Uterus (tissue), 4 donors: ENCODE data around the gene ZSCAN16. TPM values are rescaled to one million over a fixed set of nuclear protein-coding genes. Genes with fewer than 3 reads are reported as not detected.

Experiments
- DNase-seq, 2 donors: peaks; one replicate each; pipeline ENCODE4 v3.0.0-alpha.2; 2019 to 2020
- H3K27ac ChIP-seq, 2 donors: fragments of 200-600 bp; sonication (generic); 1 replicate in 1 of 2; 2 replicates in 1 of 2; pipeline ENCODE4 v1.5.1; 2016 to 2018
- H3K27me3 ChIP-seq, 2 donors: fragments of 200-600 bp; sonication (generic); one replicate each; pipeline ENCODE4 v1.5.1; 2018 to 2019; ENCODE audit warnings: control low read depth in 1 of 2
- H3K36me3 ChIP-seq, 2 donors: fragments of 200-600 bp; sonication (generic); one replicate each; pipeline ENCODE4 v1.5.1; 2019; ENCODE audit warnings: control low read depth in 1 of 2
- H3K4me1 ChIP-seq, 2 donors: fragments of 200-600 bp; sonication (generic); one replicate each; pipeline ENCODE4 v1.5.1; 2018 to 2019; ENCODE audit warnings: control low read depth in 1 of 2
- H3K4me3 ChIP-seq, 2 donors: fragments of 200-600 bp; sonication (generic); 1 replicate in 1 of 2; 2 replicates in 1 of 2; pipeline ENCODE4 v1.5.1; 2018 to 2019; ENCODE audit warnings: mild to moderate bottlenecking in 1 of 2
- H3K9me3 ChIP-seq, 2 donors: fragments of 200-600 bp; sonication (generic); one replicate each; pipeline ENCODE4 v1.5.1; 2019; ENCODE audit warnings: control low read depth in 1 of 2
- POLR2A ChIP-seq, 2 donors: fragments of 450-650 bp; IDR thresholded peaks; one replicate each; pipeline ENCODE4 v1.6.1; 2016; ENCODE audit warnings: antibody characterized with exemption in 2 of 2, mild to moderate bottlenecking in 1 of 2, moderate library complexity in 1 of 2
- intact Hi-C: fragments of 100-400 bp; cut with DNase I; formaldehyde crosslinking; loops from one replicate; pipeline ENCODE4 v1.15.1; 2023; ENCODE audit warnings: low total_unique reads
- total RNA-seq, 4 donors: library from RNA; depleted of rRNA in 3 of 4; stranded (reverse); fragments of >200 nt in 3 of 4; gene quantifications; one replicate each; pipeline versions ENCODE4 v1.1.0 to v1.2.4, GENCODE V29; 2014 to 2023
- TF ChIP-seq, protein P1 (sequence below), 4 experiments: fragments of 200-600 bp in 2 of 4; fragments of 450-650 bp in 2 of 4; sonication (generic) in 2 of 4; IDR thresholded peaks; one replicate each; pipeline ENCODE4 v1.5.1; 2016 to 2019; ENCODE audit warnings: antibody characterized with exemption in 4 of 4, mild to moderate bottlenecking in 2 of 4, moderate library complexity in 1 of 4
- donor health status: DM: yes; HTN: yes; CAD: no.

Gene ZSCAN16
- total RNA-seq, 4 donors from 2014 or later, result 1.8 to 7.9 (median 5.3) TPM; not detected in 1

DNA sequence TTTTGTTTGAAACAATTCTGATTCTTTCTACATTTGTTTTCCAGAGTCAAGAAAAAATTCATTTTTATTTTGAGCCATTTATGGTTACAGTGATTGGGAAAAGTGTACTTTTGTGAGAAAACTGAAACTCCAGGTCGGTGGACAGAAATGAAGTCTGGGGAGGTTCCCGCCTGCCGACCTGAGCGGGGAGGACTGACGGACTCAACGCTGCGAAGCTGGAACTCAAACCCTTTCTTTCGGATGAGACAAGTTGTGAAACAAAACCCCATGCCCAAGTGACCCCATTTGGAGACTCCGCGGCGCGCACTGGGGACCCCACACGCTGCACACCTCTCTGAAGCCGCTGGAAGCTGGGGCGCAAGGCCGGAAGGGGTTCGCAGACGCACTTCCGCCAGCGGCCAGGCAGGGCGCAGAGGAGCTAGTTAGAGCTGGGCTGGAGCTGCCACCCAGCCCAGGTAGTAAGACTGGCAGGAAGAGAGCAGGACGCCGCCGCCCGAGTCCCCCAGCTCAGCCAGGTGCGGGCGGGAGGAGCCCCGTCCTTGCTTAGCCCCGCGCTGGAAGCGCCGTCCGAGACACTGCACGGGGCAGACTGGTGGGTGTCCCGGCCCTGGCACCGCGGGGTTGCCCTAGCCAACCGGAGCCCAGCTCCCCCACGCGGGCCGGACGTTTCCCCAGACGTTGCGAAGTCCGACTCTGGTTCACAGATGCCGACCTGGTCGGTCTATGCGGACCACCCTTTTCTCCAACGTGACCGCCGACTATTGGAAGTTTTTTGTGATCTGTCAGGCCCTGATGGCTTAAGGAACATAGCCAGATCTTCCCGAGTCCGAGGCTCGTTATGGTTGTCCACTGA is 19.8 kb upstream of the ZSCAN16 start:
- Histone ChIP-seq H3K27me3 (no peaks in the 10 kb centered on the region), H3K36me3 (no peaks in the 10 kb centered on the region), H3K27ac (peak overlapping the region; percentile 83 to 84), H3K4me3 (peak overlapping the region; percentile 71 to 88), H3K9me3 (no peaks in the 10 kb centered on the region), H3K4me1 (no peaks in the 10 kb centered on the region)
- TF ChIP-seq, protein P1, sequence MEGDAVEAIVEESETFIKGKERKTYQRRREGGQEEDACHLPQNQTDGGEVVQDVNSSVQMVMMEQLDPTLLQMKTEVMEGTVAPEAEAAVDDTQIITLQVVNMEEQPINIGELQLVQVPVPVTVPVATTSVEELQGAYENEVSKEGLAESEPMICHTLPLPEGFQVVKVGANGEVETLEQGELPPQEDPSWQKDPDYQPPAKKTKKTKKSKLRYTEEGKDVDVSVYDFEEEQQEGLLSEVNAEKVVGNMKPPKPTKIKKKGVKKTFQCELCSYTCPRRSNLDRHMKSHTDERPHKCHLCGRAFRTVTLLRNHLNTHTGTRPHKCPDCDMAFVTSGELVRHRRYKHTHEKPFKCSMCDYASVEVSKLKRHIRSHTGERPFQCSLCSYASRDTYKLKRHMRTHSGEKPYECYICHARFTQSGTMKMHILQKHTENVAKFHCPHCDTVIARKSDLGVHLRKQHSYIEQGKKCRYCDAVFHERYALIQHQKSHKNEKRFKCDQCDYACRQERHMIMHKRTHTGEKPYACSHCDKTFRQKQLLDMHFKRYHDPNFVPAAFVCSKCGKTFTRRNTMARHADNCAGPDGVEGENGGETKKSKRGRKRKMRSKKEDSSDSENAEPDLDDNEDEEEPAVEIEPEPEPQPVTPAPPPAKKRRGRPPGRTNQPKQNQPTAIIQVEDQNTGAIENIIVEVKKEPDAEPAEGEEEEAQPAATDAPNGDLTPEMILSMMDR (IDR thresholded peaks at IDR 0.05), result peak; percentile 29 to 81 (median 62)
- peak; percentile 40 to 67 for TF ChIP-seq POLR2A (IDR thresholded peaks at IDR 0.05)
- peak; percentile 71 to 72 for DNase-seq
- intact Hi-C loops, result no loop called here

DNA sequence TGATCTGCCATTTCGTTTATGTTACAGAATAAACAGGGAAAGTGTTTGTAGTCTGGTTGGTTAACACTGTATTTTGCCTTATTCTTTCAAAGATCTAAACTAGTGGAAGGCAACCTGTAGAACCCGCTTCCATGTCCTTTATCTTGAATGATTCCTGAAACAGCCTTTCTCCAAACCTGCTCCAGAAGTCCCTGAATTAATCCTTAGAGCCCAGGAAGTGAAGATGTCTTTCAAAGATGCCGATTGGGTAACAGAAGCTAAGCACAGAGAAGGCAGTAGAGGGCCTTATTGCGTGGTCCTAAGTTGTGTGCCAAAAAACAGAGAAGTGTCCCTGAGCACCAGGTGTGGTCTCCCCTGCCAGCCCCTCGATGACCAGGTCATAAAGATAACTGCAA is 19.2 kb upstream of the ZSCAN16 start:
- no peaks in the 10 kb centered on the region for H3K36me3 ChIP-seq
- H3K27ac ChIP-seq, result peak overlapping the region; percentile 83 to 84
- no peak for DNase-seq
- no peaks in the 10 kb centered on the region for H3K9me3 ChIP-seq
- peak overlapping the region; percentile 71 to 88 for H3K4me3 ChIP-seq
- TF ChIP-seq, protein P1 (IDR thresholded peaks at IDR 0.05), result no peak
- no peak for TF ChIP-seq POLR2A (IDR thresholded peaks at IDR 0.05)
- intact Hi-C loops, result no loop called here
- H3K27me3 ChIP-seq, result no peaks in the 10 kb centered on the region
- H3K4me1 ChIP-seq, result no peaks in the 10 kb centered on the region

DNA sequence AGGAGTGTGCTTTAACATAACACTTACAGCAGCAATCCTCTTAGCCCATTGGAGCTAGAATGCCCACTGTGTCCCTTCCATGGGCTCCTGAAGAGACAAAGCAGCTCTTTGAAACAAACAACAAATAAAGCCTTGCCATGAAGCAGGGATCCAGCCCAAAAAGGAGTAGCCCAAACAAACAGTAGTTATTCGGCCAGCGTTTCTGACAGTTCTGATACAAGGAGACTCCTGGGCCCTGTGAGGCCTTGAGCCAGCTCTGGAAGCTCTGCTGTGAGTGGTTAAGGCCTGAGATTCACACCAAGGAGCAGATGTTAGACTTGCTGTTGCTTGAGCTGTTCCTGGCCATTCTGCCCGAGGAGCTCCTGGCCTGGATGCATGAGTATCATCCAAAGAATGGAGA is 16.9 kb upstream of the ZSCAN16 start:
- Histone ChIP-seq H3K27ac (no peak overlapping the region), H3K36me3 (no peaks in the 10 kb centered on the region), H3K9me3 (no peaks in the 10 kb centered on the region), H3K27me3 (no peaks in the 10 kb centered on the region), H3K4me3 (no peak overlapping the region), H3K4me1 (no peaks in the 10 kb centered on the region)
- DNase-seq, result no peak
- TF ChIP-seq POLR2A (IDR thresholded peaks at IDR 0.05), result no peak
- TF ChIP-seq, protein P1 (IDR thresholded peaks at IDR 0.05), result no peak
- intact Hi-C loops, result no loop called here

DNA sequence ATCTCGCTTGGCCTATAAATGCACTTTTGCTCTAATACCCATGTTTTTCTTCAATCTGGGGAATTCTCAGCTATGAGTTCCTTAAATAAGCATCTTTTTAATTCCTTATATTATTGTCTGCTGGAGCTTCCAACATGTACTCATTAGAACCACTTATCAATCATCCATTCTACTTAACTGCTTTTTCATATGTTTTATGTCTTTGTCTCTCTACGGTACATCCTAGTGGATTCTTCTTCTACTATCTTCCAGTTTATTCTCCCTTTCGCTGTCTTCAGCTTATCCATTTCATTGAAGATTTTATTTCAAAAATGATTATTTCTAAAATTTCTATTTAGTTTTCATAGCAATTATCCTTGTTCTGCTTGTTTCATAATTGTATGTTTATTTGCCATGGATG is 12.4 kb upstream of the ZSCAN16 start:
- H3K36me3 ChIP-seq, result no peaks in the 10 kb centered on the region
- no peaks in the 10 kb centered on the region for H3K27me3 ChIP-seq
- no peak for DNase-seq
- H3K27ac ChIP-seq, result no peak overlapping the region
- H3K9me3 ChIP-seq, result no peaks in the 10 kb centered on the region
- TF ChIP-seq POLR2A (IDR thresholded peaks at IDR 0.05), result no peak
- TF ChIP-seq, protein P1 (IDR thresholded peaks at IDR 0.05), result no peak
- no peak overlapping the region for H3K4me3 ChIP-seq
- no peaks in the 10 kb centered on the region for H3K4me1 ChIP-seq
- intact Hi-C loops, result no loop called here

DNA sequence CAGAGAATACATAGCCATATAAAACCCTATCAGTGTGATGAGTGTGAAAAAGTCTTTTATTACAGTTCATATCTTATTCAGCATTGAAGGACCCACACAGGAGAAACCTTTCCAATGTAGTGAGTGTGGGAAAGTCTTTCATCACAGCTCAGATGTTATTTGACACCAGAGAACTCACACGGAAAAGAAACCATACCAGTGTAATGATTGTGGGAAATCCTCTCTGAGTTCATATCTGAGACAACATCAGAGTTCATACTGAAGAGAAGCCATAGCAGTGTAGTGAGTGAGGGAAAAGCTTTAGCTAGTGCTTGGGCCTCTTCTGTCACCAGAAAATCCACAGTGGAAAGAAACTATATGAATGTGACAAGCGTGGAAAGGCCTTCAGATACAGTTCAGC is 8.6 kb upstream of the ZSCAN16 start:
- Histone ChIP-seq H3K27ac (no peak overlapping the region), H3K4me1 (no peaks in the 10 kb centered on the region), H3K36me3 (no peaks in the 10 kb centered on the region), H3K9me3 (no peaks in the 10 kb centered on the region), H3K4me3 (no peak overlapping the region), H3K27me3 (no peaks in the 10 kb centered on the region)
- intact Hi-C loops, result no loop called here
- no peak for TF ChIP-seq POLR2A (IDR thresholded peaks at IDR 0.05)
- TF ChIP-seq, protein P1 (IDR thresholded peaks at IDR 0.05), result no peak
- DNase-seq, result no peak
